ENCODE measurements around the gene PRTN3. TPM values are rescaled to one million over a fixed set of nuclear protein-coding genes. Genes with fewer than 3 reads are reported as not detected.

The PRTN3 gene
- total RNA-seq, 1 donor from 2014 or later = 0.32 TPM

GRCh38 chr19:803099-803561 lies 37.7 kb upstream of the PRTN3 start:
- no peak for DNase-seq (ENCODE audit: low spot score)

- no peak for DNase-seq (ENCODE audit: low spot score)
Measured at GRCh38 chr19:803686-804418, 36.9 kb upstream of the PRTN3 start.

- DNase-seq (ENCODE audit: low spot score) = no peak
Measured at GRCh38 chr19:804419-805165, 36.2 kb upstream of the PRTN3 start.

GRCh38 chr19:805166-805551 lies 35.6 kb upstream of the PRTN3 start:
- DNase-seq (ENCODE audit: low spot score) = no peak

- no peak for DNase-seq (ENCODE audit: low spot score)
Measured at GRCh38 chr19:805600-806550, 34.9 kb upstream of the PRTN3 start.

GRCh38 chr19:806815-807421 lies 33.9 kb upstream of the PRTN3 start:
- DNase-seq (ENCODE audit: low spot score) = no peak

- no peak for DNase-seq (ENCODE audit: low spot score)
Measured at GRCh38 chr19:807627-808422, 33.0 kb upstream of the PRTN3 start.

GRCh38 chr19:808423-808775 lies 32.4 kb upstream of the PRTN3 start:
- DNase-seq (ENCODE audit: low spot score) = no peak

GRCh38 chr19:810077-810855 lies 30.5 kb upstream of the PRTN3 start:
- DNase-seq (ENCODE audit: low spot score) = no peak

GRCh38 chr19:810883-811489 lies 29.8 kb upstream of the PRTN3 start:
- DNase-seq (ENCODE audit: low spot score) = no peak

GRCh38 chr19:811506-812048 lies 29.2 kb upstream of the PRTN3 start:
- no peak for DNase-seq (ENCODE audit: low spot score)

GRCh38 chr19:812049-812746 lies 28.6 kb upstream of the PRTN3 start:
- DNase-seq (ENCODE audit: low spot score) = no peak

- no peak for DNase-seq (ENCODE audit: low spot score)
Measured at GRCh38 chr19:812747-813218, 28.0 kb upstream of the PRTN3 start.

- DNase-seq (ENCODE audit: low spot score) = no peak
Measured at GRCh38 chr19:813219-814151, 27.3 kb upstream of the PRTN3 start.

- no peak for DNase-seq (ENCODE audit: low spot score)
Measured at GRCh38 chr19:814152-815078, 26.4 kb upstream of the PRTN3 start.

All from mesenteric fat pad (tissue), 1 donor.